ENCODE measurements around the gene ZNF311. TPM values are rescaled to one million over a fixed set of nuclear protein-coding genes. Genes with fewer than 3 reads are reported as not detected.

Gene ZNF311
- total RNA-seq, 1 experiment from 2014 or later = 0.57 TPM

- Histone ChIP-seq H3K9me3 (ENCODE audit: control insufficient read depth, low read depth, low read length) (no peaks in the 10 kb centered on the region), H3K56ac (ENCODE audit: insufficient read length, low read depth, low read length) (no peak overlapping the region), H2BK12ac (ENCODE audit: insufficient read length, low read depth, low read length) (no peak overlapping the region), H4K5ac (ENCODE audit: insufficient read length, low read depth, low read length) (no peak overlapping the region), H3K27me3 (ENCODE audit: insufficient read depth, low read length) (no peaks in the 10 kb centered on the region), H3K4me2 (ENCODE audit: insufficient read depth, insufficient read length, low read length) (no peak overlapping the region), H3K23me2 (ENCODE audit: insufficient read length, low read depth, low read length, poor library complexity, severe bottlenecking) (peaks cover 9% of the 10 kb centered on the region), H3K4me1 (ENCODE audit: insufficient read depth, low read length) (no peaks in the 10 kb centered on the region), H2AK5ac (ENCODE audit: insufficient read length, low read length) (no peak overlapping the region), H3T11ph (ENCODE audit: low read length) (no peak overlapping the region), H3K14ac (ENCODE audit: insufficient read depth, low read length) (no peak overlapping the region), H2BK15ac (ENCODE audit: low read depth, low read length) (no peak overlapping the region), H4K8ac (replicated peaks; ENCODE audit: insufficient read length, low read depth, low read length) (no peak overlapping the region), H2AFZ (ENCODE audit: low read length) (peak overlapping the region; percentile 36), H3K79me2 (ENCODE audit: insufficient read depth, low read length) (no peaks in the 10 kb centered on the region), H4K20me1 (ENCODE audit: control insufficient read depth, insufficient read depth, insufficient read length) (no peaks in the 10 kb centered on the region), H3K18ac (ENCODE audit: insufficient read length, low read depth, low read length) (no peak overlapping the region), H3K4ac (ENCODE audit: low read depth, low read length) (no peak overlapping the region), H3K27ac (ENCODE audit: insufficient read length, low read depth, low read length) (no peak overlapping the region), H3K79me1 (ENCODE audit: insufficient read depth, low read depth, low read length, poor library complexity, severe bottlenecking) (no peaks in the 10 kb centered on the region), H3K23ac (ENCODE audit: insufficient read length, low read depth, low read length) (no peak overlapping the region), H2BK120ac (ENCODE audit: low read depth, low read length, poor library complexity, severe bottlenecking) (no peak overlapping the region), H2BK20ac (ENCODE audit: low read depth, low read length, poor library complexity, severe bottlenecking) (no peak overlapping the region), H2BK5ac (ENCODE audit: insufficient read length, low read length) (no peak overlapping the region), H4K91ac (ENCODE audit: insufficient read length, low read depth, low read length) (no peak overlapping the region), H3K9ac (ENCODE audit: extremely low read depth, insufficient read length, low read length) (no peak overlapping the region)
- TF ChIP-seq CTCF (conservative IDR thresholded peaks at IDR 0.05) = no peak
- Mint-ChIP-seq H3K4me1 (peaks cover 20 to 25% of the 10 kb centered on the region in 2 experiments), H3K4me3 (no peak overlapping the region; a peak in 1 of 5 replicates), H3K9me3 (peaks cover 8 to 18% of the 10 kb centered on the region in 2 experiments; a peak in 4 of 5 replicates), H3K27ac (no peak overlapping the region), H3K36me3 (ENCODE audit: insufficient read depth in 1 of 3, low read depth in 3 of 3) (peaks cover 0 to 8% (median 2%) of the 10 kb centered on the region in 3 experiments; a peak in 3 of 7 replicates), H3K27me3 (ENCODE audit: low read depth) (peaks cover 8% of the 10 kb centered on the region)
- no CpG with 5 or more reads among the region's 3 CpGs for WGBS (ENCODE audit: extremely low coverage, insufficient read length, low lambda C conversion rate)
- no peak for DNase-seq
Measured at GRCh38 chr6:28956331-28956730, 48.8 kb downstream of the ZNF311 start.

Data from H9 (cell line).